Fibroblast of mammary gland (primary cell): ENCODE results near the gene PKMYT1.

ENCODE experiments used
- DNase-seq: peaks from one replicate; pipeline ENCODE4 v3.0.0-alpha.2; 2010; ENCODE audit warnings: low read depth
- H3K4me3 ChIP-seq: 2 replicates; pipeline ENCODE4 v1.5.1; 2011; ENCODE audit warnings: low read depth, mild to moderate bottlenecking, low read length, moderate library complexity; ENCODE audit not compliant: control insufficient read depth
- TF ChIP-seq, protein P1 (sequence below): conservative IDR thresholded peaks from 2 replicates; pipeline ENCODE4 v1.5.1; 2011; ENCODE audit warnings: low read depth, low read length, inconsistent platforms; ENCODE audit not compliant: control insufficient read depth, insufficient read depth

Gene PKMYT1

DNA sequence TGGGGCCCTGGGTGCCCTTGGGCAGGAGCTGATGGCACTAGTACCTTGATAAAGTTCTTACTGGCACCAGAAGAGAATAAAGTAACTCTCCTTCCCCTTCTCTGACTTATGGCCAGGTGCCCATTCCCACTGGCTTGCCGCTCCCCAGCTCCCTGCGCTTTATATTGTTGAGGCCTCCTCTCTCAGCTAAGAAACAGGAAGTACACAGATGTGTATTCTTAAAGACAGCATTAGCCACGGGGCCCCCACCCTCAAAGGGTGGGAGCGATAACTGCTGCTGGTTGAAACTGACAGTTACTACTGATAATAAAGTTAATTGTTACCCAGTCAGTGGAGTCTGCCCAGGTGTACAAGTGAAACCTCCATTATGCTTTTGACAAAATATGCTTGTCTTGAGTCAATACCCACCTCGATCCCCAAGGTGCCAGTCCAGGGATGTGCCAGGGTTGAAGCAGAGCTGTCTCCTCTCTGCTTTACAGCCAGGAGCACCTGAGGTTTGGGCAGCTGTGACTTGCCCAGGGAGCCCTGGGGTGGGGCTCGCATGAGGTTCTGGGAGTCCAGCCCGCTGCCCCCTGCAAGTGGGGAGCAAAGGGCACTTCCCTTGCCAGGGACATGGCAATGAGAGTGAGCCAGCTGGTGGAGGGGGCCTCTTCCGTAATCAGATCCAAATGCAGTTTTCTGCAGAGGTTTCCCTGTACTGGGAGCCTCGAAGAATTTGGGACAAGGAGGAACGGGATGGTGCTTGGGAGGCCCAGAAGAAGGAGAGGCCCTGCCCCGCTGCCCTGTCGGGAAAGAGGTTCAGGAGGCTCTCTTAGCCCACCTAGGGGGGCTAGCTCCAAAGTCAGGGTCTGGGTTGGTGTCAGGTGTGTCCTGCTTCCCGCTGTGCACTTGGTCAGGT is 27.1 kb upstream of the PKMYT1 start:
- TF ChIP-seq, protein P1, sequence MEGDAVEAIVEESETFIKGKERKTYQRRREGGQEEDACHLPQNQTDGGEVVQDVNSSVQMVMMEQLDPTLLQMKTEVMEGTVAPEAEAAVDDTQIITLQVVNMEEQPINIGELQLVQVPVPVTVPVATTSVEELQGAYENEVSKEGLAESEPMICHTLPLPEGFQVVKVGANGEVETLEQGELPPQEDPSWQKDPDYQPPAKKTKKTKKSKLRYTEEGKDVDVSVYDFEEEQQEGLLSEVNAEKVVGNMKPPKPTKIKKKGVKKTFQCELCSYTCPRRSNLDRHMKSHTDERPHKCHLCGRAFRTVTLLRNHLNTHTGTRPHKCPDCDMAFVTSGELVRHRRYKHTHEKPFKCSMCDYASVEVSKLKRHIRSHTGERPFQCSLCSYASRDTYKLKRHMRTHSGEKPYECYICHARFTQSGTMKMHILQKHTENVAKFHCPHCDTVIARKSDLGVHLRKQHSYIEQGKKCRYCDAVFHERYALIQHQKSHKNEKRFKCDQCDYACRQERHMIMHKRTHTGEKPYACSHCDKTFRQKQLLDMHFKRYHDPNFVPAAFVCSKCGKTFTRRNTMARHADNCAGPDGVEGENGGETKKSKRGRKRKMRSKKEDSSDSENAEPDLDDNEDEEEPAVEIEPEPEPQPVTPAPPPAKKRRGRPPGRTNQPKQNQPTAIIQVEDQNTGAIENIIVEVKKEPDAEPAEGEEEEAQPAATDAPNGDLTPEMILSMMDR = no peak
- no peak overlapping the region for H3K4me3 ChIP-seq
- no peak for DNase-seq

DNA sequence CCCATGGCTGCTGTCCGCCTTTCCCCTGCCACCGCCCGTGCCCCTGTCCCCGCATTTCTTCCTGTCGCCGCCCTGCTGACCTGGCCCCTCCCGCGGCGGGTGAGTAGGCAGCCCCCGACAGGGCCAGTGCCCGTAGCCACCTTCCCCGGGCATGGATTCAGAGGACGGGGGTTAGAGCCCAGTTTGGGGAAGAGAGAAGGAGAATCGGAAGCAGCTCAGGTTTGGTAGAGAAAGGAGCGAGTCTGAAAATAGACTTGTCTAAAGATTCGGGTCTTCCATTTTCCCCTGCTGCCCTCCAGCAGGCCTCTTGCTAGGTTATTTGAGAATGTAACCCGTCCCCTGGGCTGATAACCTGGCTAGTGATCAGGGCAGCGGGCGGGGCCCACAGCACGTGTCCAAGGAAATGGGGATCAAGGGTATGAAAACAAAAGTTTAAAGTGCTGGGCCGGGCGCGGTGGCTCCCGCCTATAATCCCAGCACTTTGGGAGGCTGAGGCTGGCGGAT is 24.6 kb upstream of the PKMYT1 start:
- DNase-seq = no peak
- TF ChIP-seq, protein P1 = no peak
- H3K4me3 ChIP-seq = no peak overlapping the region

DNA sequence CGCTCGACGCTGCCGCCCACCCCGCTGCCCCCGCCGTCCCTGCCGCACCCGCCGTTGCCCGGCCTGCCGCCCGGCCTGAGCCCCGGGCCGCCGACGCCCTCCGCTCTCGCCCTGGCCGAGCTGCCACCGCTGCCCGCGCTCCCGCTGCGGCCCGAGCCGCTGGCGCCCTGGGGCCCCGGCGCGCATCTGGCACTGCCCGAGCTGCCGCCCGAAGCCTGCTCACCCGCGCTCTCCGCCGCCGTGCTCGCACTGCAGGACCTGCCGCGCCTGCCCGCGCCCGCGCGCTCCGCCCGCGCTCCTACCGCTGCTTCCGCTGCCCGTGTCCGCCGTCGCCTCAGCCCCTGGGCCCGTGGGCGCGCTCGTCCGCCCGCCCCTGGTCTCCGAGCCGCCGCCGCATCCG is 24.1 kb upstream of the PKMYT1 start:
- no peak overlapping the region for H3K4me3 ChIP-seq
- TF ChIP-seq, protein P1 = no peak
- no peak for DNase-seq

DNA sequence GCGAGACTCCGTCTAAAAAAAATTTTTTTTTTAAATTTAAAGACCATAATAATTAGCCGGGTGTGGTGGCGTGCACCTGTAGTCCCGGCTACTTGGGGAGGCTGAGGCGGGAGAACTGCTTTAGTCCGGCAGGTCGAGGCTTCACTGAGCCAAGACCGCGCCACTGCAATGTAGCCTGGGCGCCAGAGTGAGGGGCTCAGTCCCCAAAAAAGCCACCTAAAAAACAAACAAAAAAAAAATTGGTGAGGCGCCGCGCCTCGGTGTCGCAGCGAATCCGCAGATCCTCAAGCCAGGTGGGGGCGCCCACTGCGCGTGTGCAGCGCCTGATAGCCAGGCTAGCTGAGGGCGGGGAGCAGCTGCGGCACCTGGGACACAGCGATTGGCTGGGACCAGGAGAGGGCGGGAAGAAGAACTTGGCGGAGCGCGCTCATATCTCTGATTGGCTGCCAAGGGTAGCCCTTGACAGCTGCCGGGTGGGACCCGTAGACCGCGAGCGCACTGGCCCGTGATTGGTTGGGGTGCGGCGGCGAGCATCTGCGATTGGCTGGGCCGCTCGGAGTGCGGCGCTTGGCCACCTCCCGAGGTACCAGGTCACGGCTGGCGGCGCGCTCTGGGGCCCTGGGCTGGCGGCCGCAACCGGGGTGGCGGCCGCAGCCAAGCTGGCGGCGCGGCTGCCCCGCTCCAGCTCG is 23.5 kb upstream of the PKMYT1 start:
- DNase-seq = peak; percentile 97
- no peak overlapping the region for H3K4me3 ChIP-seq
- TF ChIP-seq, protein P1 = peak; percentile 19

DNA sequence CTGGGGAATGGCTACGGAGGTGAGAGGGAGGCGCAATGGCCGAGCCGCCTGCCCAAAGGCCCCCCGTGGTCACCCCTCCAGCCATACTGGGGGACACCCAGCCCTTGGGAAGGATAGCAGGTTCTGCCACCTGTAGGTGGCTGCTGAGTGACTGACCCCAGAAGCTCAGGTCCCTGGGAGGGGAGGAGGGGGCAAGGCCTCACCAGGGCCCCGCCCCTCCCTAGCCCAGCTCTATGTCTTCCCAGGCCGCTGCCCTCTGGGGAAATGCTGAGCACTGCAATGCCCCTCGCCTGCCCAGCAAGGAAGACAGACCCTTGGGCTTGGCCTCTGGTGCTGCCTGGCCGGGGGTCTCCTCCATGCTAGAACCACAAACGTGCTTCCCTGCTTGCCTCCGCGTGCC is 21.1 kb upstream of the PKMYT1 start:
- TF ChIP-seq, protein P1 = no peak
- H3K4me3 ChIP-seq = no peak overlapping the region
- DNase-seq = no peak

DNA sequence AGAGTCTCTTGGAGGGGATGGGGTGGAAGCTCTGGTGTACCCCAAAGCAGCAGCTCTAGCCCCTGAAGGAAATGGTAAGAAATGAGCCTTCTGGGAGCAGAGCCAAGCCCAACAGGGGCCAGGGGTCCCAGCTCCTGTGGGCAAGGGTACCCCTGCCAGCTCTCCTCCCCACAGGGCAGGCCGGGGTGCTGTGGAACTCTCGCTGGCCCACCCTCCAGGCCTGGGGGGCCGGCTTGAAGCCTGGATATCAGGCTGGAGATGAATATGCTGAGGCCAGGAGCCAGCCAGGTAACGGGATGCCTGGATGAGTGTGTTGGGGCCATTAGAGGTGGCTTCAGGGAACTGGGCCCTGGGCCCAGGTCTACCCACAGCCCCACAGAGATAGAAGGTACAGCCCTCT is 20.3 kb upstream of the PKMYT1 start:
- no peak overlapping the region for H3K4me3 ChIP-seq
- TF ChIP-seq, protein P1 = no peak
- no peak for DNase-seq
